ENCODE results near the gene SCUBE1. TPM values are rescaled to one million over a fixed set of nuclear protein-coding genes. Genes with fewer than 3 reads are reported as not detected.

SCUBE1 gene
- total and polyA plus RNA-seq, 4 experiments from 2014 or later, result not detected

DNA sequence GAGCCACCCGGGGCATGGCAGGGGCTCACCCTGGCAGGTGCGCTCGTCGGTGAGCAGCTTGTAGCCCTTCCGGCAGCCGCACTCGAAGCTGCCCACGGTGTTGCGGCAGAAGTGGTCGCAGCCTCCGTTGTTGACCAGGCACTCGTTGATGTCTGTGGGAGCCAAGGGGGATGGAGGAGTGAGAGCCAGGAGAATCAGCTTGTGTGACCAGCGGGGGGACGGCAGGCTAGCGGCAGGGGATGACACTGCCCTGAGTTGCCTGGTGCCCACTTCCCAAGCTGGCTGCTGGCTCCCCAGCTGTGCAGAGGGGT lies 111.5 kb downstream of the SCUBE1 start:
- no peak overlapping the region for H3K4me3 Mint-ChIP-seq
- no peaks in the 10 kb centered on the region for H3K36me3 Mint-ChIP-seq
- POLR2A ChIA-PET (ENCODE audit: partially characterized antibody), result no interaction called here

DNA sequence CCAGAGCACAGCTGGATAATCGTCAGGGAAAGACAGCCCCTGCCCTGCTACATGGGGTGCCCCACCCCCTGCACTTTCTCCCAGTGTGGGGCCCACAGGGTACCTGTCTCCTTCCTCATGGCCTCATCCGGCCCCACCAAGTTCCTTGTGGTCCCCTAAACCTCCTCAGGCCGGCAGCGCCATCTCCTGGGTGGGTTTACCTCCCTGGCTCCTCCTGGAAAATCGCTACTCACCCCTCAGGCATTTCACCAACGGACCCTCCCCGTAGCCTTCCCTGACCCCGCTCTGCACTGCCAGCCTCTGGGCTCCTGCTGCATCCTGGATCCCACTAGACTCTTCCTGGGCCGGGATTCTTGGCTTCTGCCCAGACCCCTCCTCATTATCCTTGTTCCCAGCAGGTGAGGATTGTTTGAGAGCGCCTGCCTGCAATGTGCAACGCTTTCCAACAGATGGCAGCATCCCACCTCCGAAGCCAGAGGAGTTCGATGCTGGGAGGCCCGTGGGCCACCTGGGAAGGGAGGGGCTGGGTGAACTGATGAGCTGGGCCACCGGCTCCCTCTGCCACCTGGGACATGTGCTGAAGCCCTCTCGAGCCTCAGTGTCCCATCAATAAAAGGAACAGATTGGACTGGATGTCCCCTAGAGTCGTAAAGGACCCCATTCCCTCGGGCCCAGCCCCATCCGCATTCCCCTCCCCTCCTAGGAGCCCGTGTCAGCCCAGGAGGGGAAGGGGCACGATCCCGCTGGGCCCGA lies 112.0 kb downstream of the SCUBE1 start:
- Mint-ChIP-seq H3K4me3 (no peak overlapping the region), H3K27ac (peak overlapping the region in 1 of 7 donors; percentile 47), H3K36me3 (no peaks in the 10 kb centered on the region), H3K9me3 (peaks cover 0 to 1% (median 0%) of the 10 kb centered on the region in 8 donors), H3K27me3 (peaks cover 3 to 6% of the 10 kb centered on the region in 2 donors), H3K4me1 (peaks cover 2 to 5% (median 4%) of the 10 kb centered on the region in 4 donors)
- H3K4me3 ChIP-seq (ENCODE audit: low read length in 2 of 2), result no peak overlapping the region
- no peaks in the 10 kb centered on the region for H3K36me3 ChIP-seq (ENCODE audit: insufficient read depth, low read length)
- no peaks in the 10 kb centered on the region for H3K4me1 ChIP-seq (ENCODE audit: insufficient read depth, low read length)
- POLR2A ChIA-PET (ENCODE audit: partially characterized antibody), result no interaction called here
- intact Hi-C loops (cut with micrococcal nuclease), result no loop called here
- H3K27me3 ChIP-seq (ENCODE audit: insufficient read depth, low read length), result no peaks in the 10 kb centered on the region
- no peaks in the 10 kb centered on the region for H3K9me3 ChIP-seq (ENCODE audit: control insufficient read depth in 1 of 2, low read length in 2 of 2)
- peak; percentile 50 to 59 (median 55) for DNase-seq
- CTCF ChIA-PET (ENCODE audit: partially characterized antibody), result interaction anchor here (0.6 to 6.8 kb wide), 20 partner anchors 10 to 158 kb away, joined by 3 to 140 read pairs (median 5); partner anchors contain the start of gene SCUBE1
- no peak overlapping the region for H3K27ac ChIP-seq (ENCODE audit: low read depth, low read length)

More for the DNA sequence above, 111.5 kb downstream of the SCUBE1 start:
- Histone ChIP-seq H3K9me3 (ENCODE audit: control insufficient read depth in 1 of 2, low read length in 2 of 2) (no peaks in the 10 kb centered on the region), H3K4me1 (ENCODE audit: insufficient read depth, low read length) (no peaks in the 10 kb centered on the region), H3K27ac (ENCODE audit: low read depth, low read length) (no peak overlapping the region), H3K4me3 (ENCODE audit: low read length in 2 of 2) (no peak overlapping the region), H3K36me3 (ENCODE audit: insufficient read depth, low read length) (no peaks in the 10 kb centered on the region), H3K27me3 (ENCODE audit: insufficient read depth, low read length) (no peaks in the 10 kb centered on the region)
- Mint-ChIP-seq H3K9me3 (peaks cover 0 to 1% (median 0%) of the 10 kb centered on the region in 8 donors), H3K27ac (no peak overlapping the region), H3K27me3 (peaks cover 3 to 8% of the 10 kb centered on the region in 2 donors), H3K4me1 (peaks cover 2 to 5% (median 4%) of the 10 kb centered on the region in 4 donors)
- CTCF ChIA-PET (ENCODE audit: partially characterized antibody), result interaction anchor here (0.6 to 6.8 kb wide), 20 partner anchors 10 to 157 kb away, joined by 3 to 140 read pairs (median 5); partner anchors contain the start of gene SCUBE1
- intact Hi-C loops (cut with micrococcal nuclease), result no loop called here
- DNase-seq, result no peak

DNA sequence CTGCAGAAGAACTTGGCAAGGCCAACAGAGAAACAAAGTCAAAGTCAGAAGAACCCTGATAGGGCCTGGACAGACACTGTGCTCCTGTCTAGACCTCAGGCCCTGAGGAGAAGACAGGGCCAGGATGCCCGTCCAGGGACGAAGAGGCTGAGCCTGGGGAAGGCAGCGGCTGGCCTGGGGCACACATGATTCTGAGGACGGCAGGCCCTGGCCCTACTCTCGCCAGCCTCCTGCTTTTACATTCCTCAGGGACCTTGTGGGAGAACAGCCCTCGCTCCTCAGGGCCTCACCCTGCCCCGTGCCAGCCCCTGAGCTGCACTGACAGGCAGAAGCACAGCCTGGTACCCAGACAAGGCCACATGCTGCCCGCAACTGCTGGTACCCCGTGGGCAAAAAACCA lies 112.6 kb downstream of the SCUBE1 start:
- Histone ChIP-seq H3K4me1 (ENCODE audit: insufficient read depth, low read length) (no peaks in the 10 kb centered on the region), H3K36me3 (ENCODE audit: insufficient read depth, low read length) (no peaks in the 10 kb centered on the region), H3K9me3 (ENCODE audit: control insufficient read depth in 1 of 2, low read length in 2 of 2) (no peaks in the 10 kb centered on the region), H3K27me3 (ENCODE audit: insufficient read depth, low read length) (no peaks in the 10 kb centered on the region), H3K27ac (ENCODE audit: low read depth, low read length) (no peak overlapping the region), H3K4me3 (ENCODE audit: low read length in 2 of 2) (no peak overlapping the region)
- ChIA-PET POLR2A (ENCODE audit: partially characterized antibody) (no interaction called here), CTCF (ENCODE audit: partially characterized antibody) (interaction anchor here (1.9 to 6.8 kb wide), 4 partner anchors 43 to 158 kb away, joined by 15 to 140 read pairs (median 18); no protein-coding TSS in a partner anchor)
- peaks cover 3 to 10% of the 10 kb centered on the region in 2 donors for H3K27me3 Mint-ChIP-seq
- no peak overlapping the region for H3K27ac Mint-ChIP-seq
- DNase-seq, result no peak
- H3K4me1 Mint-ChIP-seq, result peaks cover 2 to 5% (median 4%) of the 10 kb centered on the region in 4 donors
- no peak overlapping the region for H3K4me3 Mint-ChIP-seq
- peaks cover 0 to 1% (median 0%) of the 10 kb centered on the region in 8 donors for H3K9me3 Mint-ChIP-seq
- intact Hi-C loops (cut with micrococcal nuclease), result no loop called here
- H3K36me3 Mint-ChIP-seq, result no peaks in the 10 kb centered on the region

DNA sequence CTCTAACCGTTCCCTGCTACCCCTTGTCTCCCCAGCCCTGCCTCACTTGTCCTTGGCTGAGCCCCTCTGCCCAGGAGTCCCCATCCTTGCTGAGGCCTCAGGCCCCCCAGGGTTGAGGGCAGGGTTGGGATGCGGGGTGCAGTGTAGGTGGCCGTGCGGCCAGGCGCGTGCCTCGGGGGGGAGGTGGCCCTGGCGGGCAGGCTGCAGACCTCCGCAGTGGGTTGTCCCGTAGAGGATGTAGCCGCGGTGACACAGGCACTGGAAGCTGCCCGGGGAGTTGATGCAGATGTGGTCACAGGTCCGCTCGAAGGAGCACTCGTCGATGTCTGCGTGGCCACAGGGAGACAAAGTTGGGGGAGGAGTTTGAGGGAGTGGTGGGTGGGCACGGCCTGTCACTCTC lies 114.3 kb downstream of the SCUBE1 start:
- Histone ChIP-seq H3K36me3 (ENCODE audit: insufficient read depth, low read length) (no peaks in the 10 kb centered on the region), H3K27me3 (ENCODE audit: insufficient read depth, low read length) (no peaks in the 10 kb centered on the region), H3K4me3 (ENCODE audit: low read length in 2 of 2) (no peak overlapping the region), H3K4me1 (ENCODE audit: insufficient read depth, low read length) (no peaks in the 10 kb centered on the region), H3K9me3 (ENCODE audit: control insufficient read depth in 1 of 2, low read length in 2 of 2) (no peaks in the 10 kb centered on the region), H3K27ac (ENCODE audit: low read depth, low read length) (no peak overlapping the region)
- Mint-ChIP-seq H3K36me3 (no peaks in the 10 kb centered on the region), H3K4me3 (no peak overlapping the region), H3K9me3 (peaks cover 0 to 1% (median 0%) of the 10 kb centered on the region in 8 donors), H3K27ac (no peak overlapping the region), H3K4me1 (peaks cover 2 to 5% (median 4%) of the 10 kb centered on the region in 4 donors), H3K27me3 (peaks cover 3 to 10% of the 10 kb centered on the region in 2 donors)
- DNase-seq, result no peak
- ChIA-PET CTCF (ENCODE audit: partially characterized antibody) (interaction anchor here (0.8 to 6.8 kb wide), 6 partner anchors 44 to 158 kb away, joined by 3 to 140 read pairs (median 6); no protein-coding TSS in a partner anchor), POLR2A (ENCODE audit: partially characterized antibody) (interaction anchor here (1.9 kb wide), 1 partner anchor 41 kb away, joined by 5 read pairs; no protein-coding TSS in a partner anchor)
- intact Hi-C loops (cut with micrococcal nuclease), result no loop called here

DNA sequence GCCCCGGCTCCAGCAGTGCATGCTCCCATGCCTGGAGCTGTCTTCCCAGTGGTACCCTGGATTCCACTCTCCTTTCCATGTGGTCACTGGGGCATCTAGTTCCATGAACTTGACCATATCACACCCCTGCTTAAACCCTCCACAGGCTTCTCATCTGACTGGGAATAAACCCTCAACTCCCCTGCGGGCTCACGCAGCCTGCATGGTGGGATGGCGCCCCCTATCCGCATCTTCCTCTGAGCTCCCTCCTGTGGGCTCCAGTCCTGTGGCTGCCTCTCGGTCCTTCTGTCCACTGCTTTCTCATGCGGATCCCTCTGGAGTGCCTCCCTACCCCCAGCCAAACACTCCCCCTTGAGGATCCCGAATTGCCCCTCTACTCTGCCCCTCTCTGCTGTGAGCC lies 114.8 kb downstream of the SCUBE1 start:
- ChIA-PET CTCF (ENCODE audit: partially characterized antibody) (interaction anchor here (1.2 to 1.6 kb wide), 4 partner anchors 12 to 158 kb away, joined by 4 to 10 read pairs (median 6); no protein-coding TSS in a partner anchor), POLR2A (ENCODE audit: partially characterized antibody) (interaction anchor here (1.9 kb wide), 1 partner anchor 41 kb away, joined by 5 read pairs; no protein-coding TSS in a partner anchor)
- H3K27ac Mint-ChIP-seq, result peak overlapping the region in 2 of 7 donors; percentile 3 to 62
- no peak overlapping the region for H3K4me3 Mint-ChIP-seq
- H3K36me3 Mint-ChIP-seq, result no peaks in the 10 kb centered on the region
- intact Hi-C loops (cut with micrococcal nuclease), result no loop called here
- Histone ChIP-seq H3K27me3 (ENCODE audit: insufficient read depth, low read length) (no peaks in the 10 kb centered on the region), H3K4me1 (ENCODE audit: insufficient read depth, low read length) (no peaks in the 10 kb centered on the region), H3K36me3 (ENCODE audit: insufficient read depth, low read length) (no peaks in the 10 kb centered on the region), H3K9me3 (ENCODE audit: control insufficient read depth in 1 of 2, low read length in 2 of 2) (no peaks in the 10 kb centered on the region), H3K4me3 (ENCODE audit: low read length in 2 of 2) (no peak overlapping the region), H3K27ac (ENCODE audit: low read depth, low read length) (no peak overlapping the region)
- peaks cover 3 to 10% of the 10 kb centered on the region in 2 donors for H3K27me3 Mint-ChIP-seq
- peaks cover 0 to 1% (median 0%) of the 10 kb centered on the region in 8 donors for H3K9me3 Mint-ChIP-seq
- peaks cover 2 to 5% (median 4%) of the 10 kb centered on the region in 4 donors for H3K4me1 Mint-ChIP-seq
- no peak for DNase-seq

DNA sequence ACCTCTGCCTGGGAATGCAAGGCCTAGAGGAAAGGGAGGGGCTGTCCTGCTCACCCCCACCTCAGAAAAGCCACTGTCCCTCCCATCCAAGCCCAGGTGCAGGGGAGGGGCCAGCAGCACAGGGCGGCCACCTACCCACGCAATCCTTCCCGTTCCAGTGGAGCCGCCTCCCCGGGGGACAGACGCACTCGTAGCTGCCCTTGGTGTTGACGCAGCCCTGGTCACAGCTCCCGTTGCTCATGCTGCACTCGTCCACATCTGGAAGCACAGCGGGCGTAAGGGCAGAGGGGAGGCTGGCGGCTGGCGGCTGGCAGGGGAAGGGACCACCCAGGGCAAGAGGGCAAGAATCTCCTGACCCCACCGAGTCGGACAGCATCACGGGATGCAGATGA lies 115.9 kb downstream of the SCUBE1 start:
- H3K4me1 ChIP-seq (ENCODE audit: insufficient read depth, low read length), result no peaks in the 10 kb centered on the region
- no peak overlapping the region for H3K4me3 ChIP-seq (ENCODE audit: low read length in 2 of 2)
- ChIA-PET POLR2A (ENCODE audit: partially characterized antibody) (no interaction called here), CTCF (ENCODE audit: partially characterized antibody) (interaction anchor here (1.3 to 3.6 kb wide), 3 partner anchors 11 to 159 kb away, joined by 5 to 13 read pairs (median 6); no protein-coding TSS in a partner anchor)
- H3K27ac Mint-ChIP-seq, result no peak overlapping the region
- intact Hi-C loops (cut with micrococcal nuclease), result no loop called here
- no peak for DNase-seq
- no peaks in the 10 kb centered on the region for H3K27me3 ChIP-seq (ENCODE audit: insufficient read depth, low read length)
- H3K4me3 Mint-ChIP-seq, result no peak overlapping the region
- H3K36me3 Mint-ChIP-seq, result no peaks in the 10 kb centered on the region
- no peaks in the 10 kb centered on the region for H3K9me3 ChIP-seq (ENCODE audit: control insufficient read depth in 1 of 2, low read length in 2 of 2)
- peaks cover 0 to 1% (median 0%) of the 10 kb centered on the region in 8 donors for H3K9me3 Mint-ChIP-seq
- H3K36me3 ChIP-seq (ENCODE audit: insufficient read depth, low read length), result no peaks in the 10 kb centered on the region
- H3K27me3 Mint-ChIP-seq, result peaks cover 3 to 8% of the 10 kb centered on the region in 2 donors
- H3K27ac ChIP-seq (ENCODE audit: low read depth, low read length), result no peak overlapping the region
- H3K4me1 Mint-ChIP-seq, result peaks cover 2 to 5% (median 4%) of the 10 kb centered on the region in 4 donors

Measured in CD4-positive, alpha-beta memory T cell (primary cell).